NCI-H510A treated with DMSO at 0.1 percent for 48 hours (cell line): ENCODE data around the gene ENO2.

Source experiments
- DNase-seq: peaks from one replicate; lab custom pipeline; 2025; lab: John Stamatoyannopoulos, UW

Gene ENO2

DNA sequence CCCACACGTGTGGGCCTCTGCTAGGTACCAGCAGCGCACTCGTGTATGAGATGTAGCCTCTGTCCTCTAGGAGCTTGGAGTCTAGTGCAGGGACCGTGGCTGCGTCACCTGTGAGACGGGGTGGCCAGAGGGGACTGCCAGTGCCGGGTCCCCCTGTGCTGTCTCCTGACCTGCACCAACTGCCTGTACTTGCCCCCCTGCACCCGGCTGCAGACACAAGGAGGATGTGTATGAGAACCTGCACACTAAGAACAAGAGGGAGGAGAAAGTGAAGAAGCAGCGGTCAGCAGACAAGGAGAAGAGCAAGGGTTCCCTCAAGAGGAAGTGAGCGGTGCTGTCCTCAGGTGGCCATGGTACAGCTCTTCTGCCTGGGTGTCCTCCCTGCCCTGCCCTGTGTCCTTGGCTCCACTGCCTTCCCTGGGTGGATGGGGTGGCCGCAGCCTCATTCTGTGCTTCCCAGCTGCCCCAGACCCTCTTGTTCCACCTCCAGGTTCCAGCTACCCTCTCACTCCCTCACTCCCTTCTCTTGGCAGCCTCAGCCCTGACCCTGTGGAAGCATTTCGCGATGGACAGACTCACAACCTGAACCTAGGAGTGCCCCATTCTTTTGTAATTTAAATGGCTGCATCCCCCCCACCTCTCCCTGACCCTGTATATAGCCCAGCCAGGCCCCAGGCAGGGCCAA lies 46.4 kb downstream of the ENO2 start:
- no peak for DNase-seq

DNA sequence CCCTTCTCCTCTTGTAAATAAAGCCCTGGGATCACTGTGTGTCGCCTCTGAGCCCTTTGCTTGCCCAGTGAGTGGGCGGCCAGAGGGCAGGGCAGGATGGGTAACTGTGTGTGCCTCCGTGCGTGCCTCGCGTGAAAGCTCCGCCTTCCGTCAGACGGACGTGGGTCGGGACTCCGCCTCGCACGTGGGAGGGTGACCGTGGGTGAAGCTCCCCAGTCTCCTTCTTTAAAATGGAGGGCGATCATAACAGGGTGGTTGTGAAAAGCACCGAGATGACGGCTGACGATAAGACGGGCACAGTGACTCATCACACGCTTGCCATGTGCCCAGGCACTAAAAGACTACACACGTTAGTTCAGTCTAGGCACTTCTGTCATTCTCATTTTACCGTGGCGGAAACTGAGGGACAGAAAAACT lies 46.9 kb downstream of the ENO2 start:
- no peak for DNase-seq

- DNase-seq = peak; percentile 78
These were observed 47.4 kb downstream of the ENO2 start for GRCh38 chr12:6961695-6962284.

DNA sequence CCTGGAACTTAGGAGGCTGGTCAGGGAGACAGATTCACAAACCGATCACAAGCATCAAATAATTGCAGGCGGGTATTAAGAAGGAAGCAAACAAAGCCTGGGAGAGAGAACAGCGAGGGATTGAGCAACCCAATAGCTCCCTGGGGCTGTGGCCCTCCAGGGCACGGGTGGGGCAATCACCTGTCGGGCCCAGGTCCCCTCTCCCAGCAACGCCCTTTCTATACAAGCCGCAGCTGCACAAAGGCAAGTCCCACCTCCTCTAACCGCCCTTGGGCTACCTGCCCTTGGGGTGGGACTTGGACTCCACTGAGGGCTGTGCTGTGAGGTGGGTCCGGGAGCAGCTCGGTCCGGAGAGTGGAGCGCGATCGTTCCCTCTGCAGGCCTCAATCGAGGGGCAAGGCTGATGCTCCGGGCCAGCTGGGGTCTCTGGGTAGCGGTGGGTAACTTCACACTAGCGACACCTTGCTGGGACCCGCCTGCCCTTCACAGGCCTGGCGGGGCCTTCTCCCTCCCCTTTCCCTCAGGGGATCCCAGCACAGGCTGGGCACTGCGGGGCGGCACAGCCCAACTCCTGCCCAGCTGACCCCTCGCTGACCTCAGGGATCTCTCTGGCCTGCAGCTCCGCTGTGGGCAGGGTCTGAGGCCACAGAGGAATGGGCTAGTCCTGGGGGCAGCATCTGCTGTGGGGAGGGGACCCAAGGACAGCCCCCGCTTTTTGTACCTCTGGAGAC lies 48.1 kb downstream of the ENO2 start:
- peak; percentile 78 for DNase-seq

GRCh38 chr12:6963016-6963731 lies 48.8 kb downstream of the ENO2 start:
- DNase-seq = peak; percentile 67

GRCh38 chr12:6963791-6964413 lies 49.5 kb downstream of the ENO2 start:
- DNase-seq = no peak

GRCh38 chr12:6964605-6965025 lies 50.2 kb downstream of the ENO2 start:
- no peak for DNase-seq

GRCh38 chr12:6965026-6965661 lies 50.8 kb downstream of the ENO2 start:
- peak; percentile 59 for DNase-seq

- no peak for DNase-seq
These were observed 51.3 kb downstream of the ENO2 start for GRCh38 chr12:6965714-6966113.

GRCh38 chr12:6966351-6966750 lies 52.0 kb downstream of the ENO2 start:
- no peak for DNase-seq

DNA sequence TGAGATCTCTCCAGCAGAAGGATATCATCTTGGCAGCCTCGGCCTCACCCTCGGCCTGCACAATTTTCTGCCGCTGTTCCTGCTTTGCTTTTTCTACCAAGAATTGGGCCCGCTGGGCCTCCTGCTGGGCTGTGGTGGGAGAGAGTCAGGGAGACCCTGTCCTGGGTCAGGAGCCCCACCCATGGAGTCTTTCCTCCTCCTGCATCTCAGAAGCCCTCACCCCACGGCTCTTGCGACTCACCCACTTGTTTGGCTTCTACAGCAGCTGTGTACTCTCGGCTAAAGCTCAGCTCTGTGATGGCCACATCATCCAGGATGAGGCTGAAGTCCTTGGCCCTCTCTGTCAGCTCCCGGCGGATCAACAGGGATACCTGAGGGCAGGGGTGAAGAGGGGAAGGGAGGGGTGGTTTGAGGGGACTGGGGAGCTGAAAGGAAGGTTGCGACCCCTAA lies 53.3 kb downstream of the ENO2 start:
- DNase-seq = no peak

DNA sequence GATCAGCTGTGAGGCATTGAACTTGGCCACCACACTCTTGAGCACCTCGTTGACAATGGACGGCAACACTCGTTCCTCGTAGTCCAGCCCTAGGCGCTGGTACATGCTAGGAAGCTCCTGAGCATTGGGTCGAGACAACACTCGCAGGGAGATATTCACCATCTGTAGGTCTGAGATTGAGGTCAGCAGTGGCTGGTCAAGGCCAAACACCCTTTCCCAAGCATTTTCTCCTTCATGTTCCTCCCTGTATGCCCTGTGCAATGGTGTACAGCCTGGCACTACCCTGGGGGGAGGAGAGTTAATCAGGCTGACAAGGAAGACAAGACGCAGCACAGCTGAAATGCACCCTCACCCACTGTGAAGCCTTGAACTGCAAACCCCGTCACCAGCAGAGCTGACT lies 54.0 kb downstream of the ENO2 start:
- DNase-seq = no peak

DNA sequence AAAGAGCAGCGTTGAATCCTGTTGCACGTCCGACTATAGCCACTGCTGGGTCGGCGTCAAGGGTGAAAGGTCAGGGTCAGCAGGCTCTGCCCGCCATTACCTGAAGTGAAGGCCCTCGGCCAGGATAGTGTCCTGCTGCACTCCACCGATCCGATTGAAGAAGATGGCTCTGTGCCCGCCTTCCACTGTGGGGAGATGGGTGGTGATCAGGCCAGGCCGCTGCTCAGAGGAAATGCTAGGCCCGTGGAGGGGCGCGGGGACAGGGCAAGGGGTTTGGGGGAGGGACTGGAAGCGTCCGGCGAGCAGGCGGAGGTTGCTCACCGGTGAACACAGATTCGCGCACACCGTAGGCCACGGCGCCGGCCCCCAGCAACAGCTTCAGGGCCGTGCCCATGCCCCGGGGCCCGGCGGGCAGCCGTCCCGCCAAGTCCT lies 55.7 kb downstream of the ENO2 start:
- no peak for DNase-seq
